ENCODE measurements around the gene RBM44.
"Not testable (repeated sequence)": the region's sequence is repeated elsewhere in the genome, so short reads cannot be mapped to it uniquely, and the experiment has no call there.

The RBM44 gene

GRCh38 chr2:237798236-237799059 is at the start of gene RBM44:
Gene RBM44 (plus strand): TSS chr2:237798779. CDS start chr2:237813610, 14,831 bp downstream.
- DNase-seq (ENCODE audit: low read depth in 2 of 2, low spot score in 1 of 2) = no peak

GRCh38 chr2:237749002-237749401 is 49.6 kb upstream of the RBM44 start:
- no peak for DNase-seq (ENCODE audit: low read depth in 2 of 2, low spot score in 1 of 2)

GRCh38 chr2:237749961-237750360 is 48.6 kb upstream of the RBM44 start:
- no peak for DNase-seq (ENCODE audit: low read depth in 2 of 2, low spot score in 1 of 2)

GRCh38 chr2:237750441-237750840 is 48.1 kb upstream of the RBM44 start:
- not testable (repeated sequence) for DNase-seq (ENCODE audit: low read depth in 2 of 2, low spot score in 1 of 2)

GRCh38 chr2:237752761-237753165 is 45.8 kb upstream of the RBM44 start:
- no peak for DNase-seq (ENCODE audit: low read depth in 2 of 2, low spot score in 1 of 2)

- no peak for DNase-seq (ENCODE audit: low read depth in 2 of 2, low spot score in 1 of 2)
Measured at GRCh38 chr2:237754182-237754581, 44.4 kb upstream of the RBM44 start.

- no peak for DNase-seq (ENCODE audit: low read depth in 2 of 2, low spot score in 1 of 2)
Measured at GRCh38 chr2:237754626-237755248, 43.8 kb upstream of the RBM44 start.

- no peak for DNase-seq (ENCODE audit: low read depth in 2 of 2, low spot score in 1 of 2)
Measured at GRCh38 chr2:237757616-237758015, 41.0 kb upstream of the RBM44 start.

- no peak for DNase-seq (ENCODE audit: low read depth in 2 of 2, low spot score in 1 of 2)
Measured at GRCh38 chr2:237758185-237758584, 40.4 kb upstream of the RBM44 start.

- no peak for DNase-seq (ENCODE audit: low read depth in 2 of 2, low spot score in 1 of 2)
Measured at GRCh38 chr2:237759176-237759575, 39.4 kb upstream of the RBM44 start.

- DNase-seq (ENCODE audit: low read depth in 2 of 2, low spot score in 1 of 2) = no peak
Measured at GRCh38 chr2:237760506-237761502, 37.8 kb upstream of the RBM44 start.

- not testable (repeated sequence) for DNase-seq (ENCODE audit: low read depth in 2 of 2, low spot score in 1 of 2)
Measured at GRCh38 chr2:237762291-237763182, 36.0 kb upstream of the RBM44 start.

- no peak for DNase-seq (ENCODE audit: low read depth in 2 of 2, low spot score in 1 of 2)
Measured at GRCh38 chr2:237763812-237764211, 34.8 kb upstream of the RBM44 start.

GRCh38 chr2:237765122-237765521 is 33.5 kb upstream of the RBM44 start:
- not testable (repeated sequence) for DNase-seq (ENCODE audit: low read depth in 2 of 2, low spot score in 1 of 2)

- DNase-seq (ENCODE audit: low read depth in 2 of 2, low spot score in 1 of 2) = no peak
Measured at GRCh38 chr2:237765875-237766274, 32.7 kb upstream of the RBM44 start.

- DNase-seq (ENCODE audit: low read depth in 2 of 2, low spot score in 1 of 2) = no peak
Measured at GRCh38 chr2:237766340-237766739, 32.2 kb upstream of the RBM44 start.

GRCh38 chr2:237772513-237772912 is 26.1 kb upstream of the RBM44 start:
- DNase-seq (ENCODE audit: low read depth in 2 of 2, low spot score in 1 of 2) = no peak

GRCh38 chr2:237773826-237774225 is 24.8 kb upstream of the RBM44 start:
- no peak for DNase-seq (ENCODE audit: low read depth in 2 of 2, low spot score in 1 of 2)

- DNase-seq (ENCODE audit: low read depth in 2 of 2, low spot score in 1 of 2) = peak in 1 of 2 donors; percentile 9
Measured at GRCh38 chr2:237774811-237775553, 23.6 kb upstream of the RBM44 start.

GRCh38 chr2:237779521-237779920 is 19.1 kb upstream of the RBM44 start:
- no peak for DNase-seq (ENCODE audit: low read depth in 2 of 2, low spot score in 1 of 2)
